Endothelial cell (in vitro differentiated cells): ENCODE data around the gene ZBTB39. TPM values are rescaled to one million over a fixed set of nuclear protein-coding genes. Genes with fewer than 3 reads are reported as not detected.
"Not testable (repeated sequence)": the region's sequence is repeated elsewhere in the genome, so short reads cannot be mapped to it uniquely, and the experiment has no call there.

ENCODE experiments used
- DNase-seq: peaks from one replicate; pipeline ENCODE4 v3.0.0; 2021; ENCODE audit warnings: low spot score
- H3K27ac Mint-ChIP-seq: one replicate; pipeline ENCODE4 v1.8.0; 2021; ENCODE audit warnings: mixed read lengths, inconsistent platforms; ENCODE audit not compliant: unreplicated experiment
- H3K27me3 Mint-ChIP-seq: one replicate; pipeline ENCODE4 v1.8.0; 2021; ENCODE audit warnings: mild to moderate bottlenecking, moderate library complexity, mixed read lengths, inconsistent platforms; ENCODE audit not compliant: unreplicated experiment
- H3K36me3 Mint-ChIP-seq: one replicate; pipeline ENCODE4 v1.8.0; 2021; ENCODE audit warnings: mild to moderate bottlenecking, low read depth, mixed read lengths, inconsistent platforms; ENCODE audit not compliant: unreplicated experiment
- H3K4me1 Mint-ChIP-seq: one replicate; pipeline ENCODE4 v1.8.0; 2021; ENCODE audit warnings: mild to moderate bottlenecking, mixed read lengths, inconsistent platforms; ENCODE audit not compliant: unreplicated experiment
- H3K4me3 Mint-ChIP-seq: one replicate; pipeline ENCODE4 v1.8.0; 2021; ENCODE audit warnings: mild to moderate bottlenecking, mixed read lengths, inconsistent platforms; ENCODE audit not compliant: unreplicated experiment
- H3K9me3 Mint-ChIP-seq: one replicate; pipeline ENCODE4 v1.8.0; 2021; ENCODE audit warnings: mixed read lengths, inconsistent platforms; ENCODE audit not compliant: unreplicated experiment
- CTCF ChIP-seq: fragments of 200-600 bp; sonication (generic); IDR thresholded peaks from one replicate; pipeline ENCODE4 v1.5.0; 2021; ENCODE audit warnings: antibody characterized with exemption; ENCODE audit not compliant: unreplicated experiment
- total RNA-seq: library from RNA; stranded (reverse); fragmentation: NEBNext Ultra II Directional; extraction: Animal tissue kit (Norgen Biotek cat#: 25700); gene quantifications from one replicate; pipeline ENCODE4 v1.2.1, GENCODE V29; 2021; ENCODE audit not compliant: unreplicated experiment

The ZBTB39 gene
- total RNA-seq, 1 donor from 2014 or later: 23.9 TPM

- Mint-ChIP-seq H3K27me3 (peaks cover 2% of the 10 kb centered on the region), H3K36me3 (no peaks in the 10 kb centered on the region), H3K27ac (peak overlapping the region; percentile 5), H3K4me1 (peaks cover 20% of the 10 kb centered on the region), H3K9me3 (no peaks in the 10 kb centered on the region), H3K4me3 (no peak overlapping the region)
- TF ChIP-seq CTCF: no peak
- no peak for DNase-seq
Measured at GRCh38 chr12:57019983-57020719, 13.8 kb upstream of the ZBTB39 start.

- no peaks in the 10 kb centered on the region for H3K9me3 Mint-ChIP-seq
- peak overlapping the region; percentile 28 for H3K4me3 Mint-ChIP-seq
- peaks cover 9% of the 10 kb centered on the region for H3K27me3 Mint-ChIP-seq
- H3K4me1 Mint-ChIP-seq: peaks cover 31% of the 10 kb centered on the region
- H3K27ac Mint-ChIP-seq: peak overlapping the region; percentile 97
- TF ChIP-seq CTCF: no peak
- no peaks in the 10 kb centered on the region for H3K36me3 Mint-ChIP-seq
- no peak for DNase-seq
Measured at GRCh38 chr12:57018906-57019305, 12.6 kb upstream of the ZBTB39 start.

GRCh38 chr12:57018353-57018752 is 12.0 kb upstream of the ZBTB39 start:
- peaks cover 37% of the 10 kb centered on the region for H3K4me1 Mint-ChIP-seq

DNA sequence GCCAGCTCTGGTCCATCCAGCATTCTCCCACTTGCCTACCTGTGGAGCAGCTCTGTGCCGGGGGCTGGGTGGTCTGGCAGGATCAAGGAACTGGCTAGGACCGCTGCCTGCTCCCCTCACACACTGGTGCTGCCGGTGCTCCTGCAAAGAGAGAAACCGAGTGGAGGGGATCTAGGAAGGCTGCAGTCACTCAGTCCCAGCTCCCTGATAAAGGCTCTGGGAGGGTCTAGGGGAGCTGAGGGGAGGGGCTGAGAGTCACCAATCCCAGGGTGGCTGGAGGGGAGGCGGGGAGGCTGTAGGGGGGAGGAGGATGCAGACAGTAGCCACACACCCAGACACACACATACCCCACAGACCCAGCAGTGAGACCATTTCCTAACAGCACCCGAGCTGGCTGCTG is 10.0 kb upstream of the ZBTB39 start, which contains the start of gene TAC3:
TSS of gene TAC3 (minus strand) at position 182 of the 400 bp plus-strand sequence. CDS start 732 bp downstream, outside the sequence.
- Mint-ChIP-seq H3K36me3 (no peaks in the 10 kb centered on the region), H3K9me3 (no peaks in the 10 kb centered on the region), H3K4me1 (peaks cover 53% of the 10 kb centered on the region), H3K4me3 (no peak within 1 kb of the TSS), H3K27me3 (peaks cover 13% of the 10 kb centered on the region), H3K27ac (no peak within 1 kb of the TSS)
- TF ChIP-seq CTCF: no peak
- DNase-seq: no peak

More at GRCh38 chr12:57018353-57018752, 12.0 kb upstream of the ZBTB39 start:
- H3K36me3 Mint-ChIP-seq, H3K9me3 Mint-ChIP-seq, H3K4me3 Mint-ChIP-seq, DNase-seq: not testable (repeated sequence)
- Mint-ChIP-seq H3K27me3 (peaks cover 11% of the 10 kb centered on the region), H3K27ac (peak overlapping the region; percentile 97)

DNA sequence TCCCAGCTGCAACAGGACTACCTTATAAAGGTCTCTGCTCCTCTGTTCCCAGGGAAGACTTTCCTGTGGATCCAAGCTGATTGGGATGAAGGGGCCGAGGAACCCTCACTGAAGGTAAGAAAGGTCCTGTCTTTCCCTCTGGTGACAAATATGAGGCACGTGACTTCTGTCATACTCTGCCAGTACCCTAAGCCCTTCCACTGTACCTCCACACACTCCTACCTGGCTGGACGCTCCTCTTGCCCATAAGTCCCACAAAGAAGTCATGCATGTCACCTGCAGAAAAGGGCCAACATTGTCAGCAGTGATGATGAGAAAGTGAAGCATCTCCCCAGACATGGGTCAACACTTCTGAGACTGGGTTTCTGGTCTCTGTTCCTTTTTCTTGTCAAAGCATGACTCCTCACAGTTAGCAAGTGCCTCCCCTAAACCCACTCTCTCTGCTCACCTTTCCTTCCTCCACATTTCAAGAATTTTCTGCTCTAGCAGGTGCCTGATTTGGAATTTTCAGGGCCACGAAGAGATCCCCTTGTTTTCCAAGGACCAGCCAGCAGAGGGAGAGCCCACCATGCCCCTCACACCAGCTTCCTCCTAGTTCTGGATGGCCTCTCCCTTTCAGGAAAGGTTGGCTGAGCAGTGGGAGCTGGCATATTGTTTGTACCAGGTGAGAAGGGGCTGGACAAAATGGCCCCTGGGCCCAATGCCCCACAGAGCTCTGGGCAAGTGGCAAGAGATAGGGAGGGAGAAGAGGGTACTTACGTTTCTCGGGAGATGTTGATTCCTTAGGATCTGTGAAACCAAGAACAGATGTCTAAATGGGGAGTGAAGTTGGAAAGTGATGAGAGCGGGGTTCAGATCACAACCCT is 6.5 kb upstream of the ZBTB39 start:
- Mint-ChIP-seq H3K27me3 (peaks cover 13% of the 10 kb centered on the region), H3K9me3 (no peaks in the 10 kb centered on the region), H3K4me3 (no peak overlapping the region), H3K4me1 (peaks cover 54% of the 10 kb centered on the region), H3K36me3 (no peaks in the 10 kb centered on the region), H3K27ac (no peak overlapping the region)
- no peak for TF ChIP-seq CTCF
- no peak for DNase-seq
